GM18951 (cell line): ENCODE measurements around the gene CCR8.

ENCODE experiments used
- POLR2A ChIP-seq: IDR thresholded peaks from 4 replicates; pipeline ENCODE4 v1.6.1; 2011; ENCODE audit warnings: mild to moderate bottlenecking; ENCODE audit not compliant: insufficient read length, insufficient read depth; ENCODE audit errors: extremely low read depth
- in situ Hi-C: fragments of 300-500 bp; cut with MboI; formaldehyde crosslinking; loops from one replicate; pipeline ENCODE4 v1.12.0; 2022; ENCODE audit warnings: low sequenced_read_pairs, mixed read lengths, inconsistent platforms; ENCODE audit not compliant: unreplicated experiment

CCR8 gene

DNA sequence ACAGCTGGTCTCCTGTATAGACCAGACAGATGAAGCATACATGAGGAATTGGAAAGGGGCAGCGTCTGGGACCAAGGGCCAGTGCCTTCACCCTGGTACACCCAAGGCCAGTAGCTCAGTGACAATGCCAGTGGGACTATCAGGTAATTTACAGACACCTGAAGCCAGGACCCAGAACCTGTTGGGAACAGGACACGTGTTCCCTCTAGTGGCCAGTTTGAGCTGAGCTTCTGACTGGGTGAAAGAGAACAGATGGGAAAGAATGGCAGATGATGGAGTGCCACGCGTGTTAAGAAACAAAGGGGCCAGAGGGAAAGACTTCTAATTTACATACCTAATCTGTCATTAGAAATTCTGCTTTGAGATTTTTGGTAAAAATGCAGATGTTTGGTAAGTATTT lies 48.6 kb downstream of the CCR8 start:
- in situ Hi-C loops: loop anchor here (25.0 kb wide), 1 partner anchor 191 kb away; the partner anchor contains the start of gene XIRP1

DNA sequence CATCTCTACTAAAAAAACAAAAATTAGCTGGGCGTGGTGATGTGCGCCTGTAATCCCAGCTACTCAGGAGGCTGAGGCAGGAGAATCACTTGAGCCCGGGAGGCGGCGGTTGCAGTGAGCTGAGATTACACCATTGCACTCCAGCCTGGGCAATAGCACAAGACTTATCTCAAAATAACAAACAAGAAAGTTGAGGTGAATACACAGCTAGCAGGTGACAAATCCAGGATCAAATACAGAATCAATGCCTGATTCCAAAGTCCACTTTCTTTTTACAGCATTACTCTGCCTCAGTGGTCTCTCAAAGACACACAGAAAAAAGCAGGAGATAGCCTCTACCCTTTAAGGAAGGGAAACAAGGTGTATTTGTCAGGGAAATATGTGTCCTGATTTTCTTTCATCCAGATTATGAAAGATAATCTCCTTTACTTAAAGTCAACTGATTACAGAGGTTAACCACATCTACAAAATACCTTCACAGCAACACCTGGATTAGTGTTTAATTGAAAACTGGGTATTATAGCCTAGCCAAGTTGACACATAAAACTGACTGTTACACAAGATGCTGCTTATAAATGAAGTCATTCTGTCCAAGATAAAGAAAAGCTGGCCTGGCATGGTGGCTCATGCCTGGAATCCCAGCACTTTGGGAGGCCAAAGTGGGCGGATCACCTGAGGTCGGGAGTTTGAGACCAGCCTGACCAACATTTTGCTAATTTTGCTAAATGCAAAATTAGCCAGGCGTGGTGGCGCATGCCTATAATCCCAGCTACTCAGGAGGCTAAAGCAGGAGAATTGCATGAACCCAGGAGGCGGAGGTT lies 49.7 kb downstream of the CCR8 start:
- TF ChIP-seq POLR2A: no peak
- in situ Hi-C loops: loop anchor here (25.0 kb wide), 1 partner anchor 192 kb away; the partner anchor contains the start of gene XIRP1

More for the DNA sequence above, 48.6 kb downstream of the CCR8 start:
- TF ChIP-seq POLR2A: no peak

DNA sequence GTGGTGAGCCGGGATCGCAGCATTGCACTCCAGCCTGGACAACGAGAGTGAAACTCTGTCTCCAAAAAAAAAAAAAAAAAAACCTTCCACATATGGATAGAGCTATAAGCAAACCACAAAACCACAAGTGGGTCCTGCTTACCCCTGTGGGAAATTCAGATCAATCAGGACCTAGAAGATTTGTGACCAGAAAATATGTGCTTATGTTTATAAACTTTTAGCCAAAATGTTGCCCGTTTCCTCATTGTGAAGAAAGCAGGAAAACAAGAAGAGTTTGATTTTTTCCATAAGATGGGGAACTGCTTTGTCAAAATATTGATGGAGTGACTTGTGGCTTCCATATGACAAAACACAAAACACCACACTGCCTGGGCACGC lies 50.3 kb downstream of the CCR8 start:
- in situ Hi-C loops: loop anchor here (10.0 to 25.0 kb wide), 2 partner anchors 85 to 192 kb away; partner anchors contain the start of gene XIRP1
- no peak for TF ChIP-seq POLR2A

DNA sequence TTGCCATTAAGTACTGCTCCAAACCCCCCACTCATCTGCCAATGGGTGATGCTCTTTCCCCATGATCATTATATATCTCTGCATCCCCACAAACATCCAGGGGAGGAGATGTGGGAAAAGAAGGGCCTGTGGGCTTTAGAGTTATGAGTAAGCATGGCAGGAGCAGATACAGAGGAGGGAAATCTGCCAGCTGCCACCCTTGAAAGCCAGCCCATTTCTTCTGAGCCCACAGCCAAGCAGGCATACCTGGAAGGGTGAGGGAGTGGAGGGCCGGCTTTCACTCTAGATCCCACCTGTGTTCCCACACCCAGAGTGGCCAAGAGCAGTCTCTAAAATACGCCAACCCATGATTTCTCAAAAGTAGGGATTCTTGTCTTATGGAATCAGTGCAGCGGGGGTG lies 51.9 kb downstream of the CCR8 start:
- TF ChIP-seq POLR2A: no peak
- in situ Hi-C loops: loop anchor here (10.0 to 25.0 kb wide), 2 partner anchors 87 to 194 kb away; partner anchors contain the start of gene XIRP1
